BE2C (cell line): ENCODE data around the gene ADAMTS17.

Experiments
- DNase-seq: peaks from one replicate; pipeline ENCODE4 v3.0.0-alpha.2; 2020
- H3K27me3 ChIP-seq: fragments of 250-450 bp; sonication (Bioruptor Pico); 2 replicates; pipeline ENCODE4 v1.5.1; 2020; ENCODE audit warnings: mild to moderate bottlenecking
- H3K36me3 ChIP-seq: fragments of 250-450 bp; sonication (Bioruptor Pico); 2 replicates; pipeline ENCODE4 v1.5.1; 2020; ENCODE audit warnings: mild to moderate bottlenecking
- H3K4me1 ChIP-seq: fragments of 250-450 bp; sonication (Bioruptor Pico); 2 replicates; pipeline ENCODE4 v1.5.1; 2020
- H3K4me3 ChIP-seq: 2 replicates; pipeline ENCODE4 v1.5.1; 2011; ENCODE audit warnings: low read depth, low read length
- H3K9me3 ChIP-seq: fragments of 250-450 bp; sonication (Bioruptor Pico); 2 replicates; pipeline ENCODE4 v1.5.1; 2020
- CTCF ChIP-seq: IDR thresholded peaks from 2 replicates; pipeline ENCODE4 v1.5.1; 2012; ENCODE audit warnings: mild to moderate bottlenecking, low read depth, low read length

ADAMTS17 gene

GRCh38 chr15:100131321-100132224 is 210.2 kb downstream of the ADAMTS17 start:
- no peaks in the 10 kb centered on the region for H3K27me3 ChIP-seq
- no peaks in the 10 kb centered on the region for H3K9me3 ChIP-seq
- no peaks in the 10 kb centered on the region for H3K4me1 ChIP-seq
- TF ChIP-seq CTCF: no peak
- no peaks in the 10 kb centered on the region for H3K36me3 ChIP-seq
- no peak overlapping the region for H3K4me3 ChIP-seq
- no peak for DNase-seq

GRCh38 chr15:100129677-100130076 is 212.1 kb downstream of the ADAMTS17 start:
- no peaks in the 10 kb centered on the region for H3K36me3 ChIP-seq
- H3K4me3 ChIP-seq: no peak overlapping the region
- H3K9me3 ChIP-seq: no peaks in the 10 kb centered on the region
- H3K4me1 ChIP-seq: no peaks in the 10 kb centered on the region
- TF ChIP-seq CTCF: no peak
- no peak for DNase-seq
- H3K27me3 ChIP-seq: no peaks in the 10 kb centered on the region

GRCh38 chr15:100125401-100126191 is 216.2 kb downstream of the ADAMTS17 start:
- no peak for DNase-seq
- no peak for TF ChIP-seq CTCF
- Histone ChIP-seq H3K27me3 (no peaks in the 10 kb centered on the region), H3K9me3 (peaks cover under 1% of the 10 kb centered on the region; the same call in 1 of the 2 replicates), H3K4me1 (no peaks in the 10 kb centered on the region), H3K36me3 (no peaks in the 10 kb centered on the region), H3K4me3 (no peak overlapping the region)

- no peaks in the 10 kb centered on the region for H3K27me3 ChIP-seq
- no peaks in the 10 kb centered on the region for H3K36me3 ChIP-seq
- TF ChIP-seq CTCF: no peak
- no peak overlapping the region for H3K4me3 ChIP-seq
- H3K9me3 ChIP-seq: peaks cover 2% of the 10 kb centered on the region; the same call in 1 of the 2 replicates
- DNase-seq: no peak
- H3K4me1 ChIP-seq: no peaks in the 10 kb centered on the region
These were observed 216.8 kb downstream of the ADAMTS17 start for GRCh38 chr15:100124936-100125335.

- Histone ChIP-seq H3K9me3 (peaks cover 2% of the 10 kb centered on the region; the same call in 1 of the 2 replicates), H3K27me3 (no peaks in the 10 kb centered on the region), H3K4me3 (no peak overlapping the region), H3K4me1 (no peaks in the 10 kb centered on the region), H3K36me3 (no peaks in the 10 kb centered on the region)
- DNase-seq: no peak
- TF ChIP-seq CTCF: no peak
These were observed 217.4 kb downstream of the ADAMTS17 start for GRCh38 chr15:100124361-100124760.
